Parathyroid adenoma (tissue), 2 donors: ENCODE measurements around the gene JMJD6.

Source experiments
- H2AFZ ChIP-seq: fragments of 300-600 bp; sonication (generic); one replicate; pipeline ENCODE4 v1.7.0; 2017; ENCODE audit warnings: antibody characterized with exemption, mild to moderate bottlenecking
- H3K27ac ChIP-seq: fragments of 300-600 bp; sonication (generic); one replicate; pipeline ENCODE4 v1.7.0; 2017
- H3K27me3 ChIP-seq: fragments of 300-600 bp; sonication (generic); one replicate; pipeline ENCODE4 v1.7.0; 2017; ENCODE audit warnings: low read length; ENCODE audit not compliant: control insufficient read depth, insufficient read depth
- H3K36me3 ChIP-seq: fragments of 300-600 bp; sonication (generic); one replicate; pipeline ENCODE4 v1.7.0; 2017; ENCODE audit warnings: low read length; ENCODE audit not compliant: control insufficient read depth, insufficient read depth
- H3K4me1 ChIP-seq: fragments of 300-600 bp; sonication (generic); one replicate; pipeline ENCODE4 v1.7.0; 2017; ENCODE audit warnings: control low read depth
- H3K4me2 ChIP-seq: fragments of 300-600 bp; sonication (generic); one replicate; pipeline ENCODE4 v1.7.0; 2017; ENCODE audit warnings: low read length
- H3K4me3 ChIP-seq: fragments of 300-600 bp; sonication (generic); one replicate; pipeline ENCODE4 v1.7.0; 2017; ENCODE audit warnings: low read depth, low read length
- H3K79me2 ChIP-seq: fragments of 300-600 bp; sonication (generic); one replicate; pipeline ENCODE4 v1.7.0; 2017; ENCODE audit warnings: control low read depth
- H3K9ac ChIP-seq: fragments of 300-600 bp; sonication (generic); one replicate; pipeline ENCODE4 v1.7.0; 2017; ENCODE audit warnings: mild to moderate bottlenecking
- H3K9me3 ChIP-seq: fragments of 300-600 bp; sonication (generic); one replicate; pipeline ENCODE4 v1.7.0; 2017; ENCODE audit warnings: low read length; ENCODE audit not compliant: control insufficient read depth
- TF ChIP-seq, protein P1 (sequence below): fragments of 300-600 bp; sonication (generic); IDR thresholded peaks from one replicate; pipeline ENCODE4 v1.7.0; 2017; ENCODE audit warnings: antibody characterized with exemption, mild to moderate bottlenecking
- donor health status: primary hyperparathyroidism.

Gene JMJD6

DNA sequence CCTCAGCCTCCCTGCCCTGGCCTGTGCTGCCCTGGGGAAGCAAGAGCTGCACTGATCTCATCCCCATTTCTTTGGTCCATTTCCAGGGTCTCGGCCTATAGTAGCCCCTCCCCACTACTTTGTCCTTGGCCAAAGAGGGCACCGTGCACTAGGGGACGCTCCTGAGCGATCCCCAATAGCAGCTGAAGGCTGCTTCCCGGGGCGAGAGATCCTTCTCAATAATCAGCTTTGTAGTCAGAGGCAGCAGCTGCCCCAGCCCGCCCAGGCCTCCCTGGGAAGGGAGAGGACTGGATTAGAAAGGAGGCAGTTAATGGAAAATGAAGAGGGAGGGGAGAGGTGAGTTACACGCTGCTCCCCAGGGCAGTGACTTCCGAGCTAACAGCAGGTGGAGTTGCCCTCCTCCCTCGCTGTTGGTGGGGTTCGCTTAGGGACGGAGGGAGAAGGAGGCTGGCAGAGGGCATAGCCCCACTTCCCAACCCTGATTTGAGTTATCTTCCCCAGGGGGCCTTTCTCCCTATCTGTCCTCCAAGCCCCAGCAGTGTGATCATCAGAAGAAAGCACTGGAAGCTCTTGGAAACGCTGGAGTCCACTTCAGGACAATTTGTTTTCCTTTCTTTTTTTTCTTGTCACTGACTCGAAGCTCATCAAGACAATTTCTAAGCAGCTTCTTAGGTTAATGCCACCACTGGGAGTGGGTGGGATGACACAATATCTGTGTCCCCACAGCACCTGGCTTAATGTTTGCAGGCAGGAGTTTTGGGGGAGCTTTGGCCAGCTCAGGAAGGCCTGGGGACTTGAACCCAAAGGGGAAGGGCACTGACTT, 18.2 kb downstream of the JMJD6 start:
- peaks cover 12% of the 10 kb centered on the region for H3K4me1 ChIP-seq
- no peak overlapping the region for H3K9ac ChIP-seq
- peak overlapping the region; percentile 69 for H3K27ac ChIP-seq
- H2AFZ ChIP-seq: no peak overlapping the region
- H3K4me3 ChIP-seq: no peak overlapping the region
- H3K9me3 ChIP-seq: no peaks in the 10 kb centered on the region
- H3K36me3 ChIP-seq: no peaks in the 10 kb centered on the region
- H3K27me3 ChIP-seq: no peaks in the 10 kb centered on the region
- H3K4me2 ChIP-seq: peak overlapping the region; percentile 31
- TF ChIP-seq, protein P1, sequence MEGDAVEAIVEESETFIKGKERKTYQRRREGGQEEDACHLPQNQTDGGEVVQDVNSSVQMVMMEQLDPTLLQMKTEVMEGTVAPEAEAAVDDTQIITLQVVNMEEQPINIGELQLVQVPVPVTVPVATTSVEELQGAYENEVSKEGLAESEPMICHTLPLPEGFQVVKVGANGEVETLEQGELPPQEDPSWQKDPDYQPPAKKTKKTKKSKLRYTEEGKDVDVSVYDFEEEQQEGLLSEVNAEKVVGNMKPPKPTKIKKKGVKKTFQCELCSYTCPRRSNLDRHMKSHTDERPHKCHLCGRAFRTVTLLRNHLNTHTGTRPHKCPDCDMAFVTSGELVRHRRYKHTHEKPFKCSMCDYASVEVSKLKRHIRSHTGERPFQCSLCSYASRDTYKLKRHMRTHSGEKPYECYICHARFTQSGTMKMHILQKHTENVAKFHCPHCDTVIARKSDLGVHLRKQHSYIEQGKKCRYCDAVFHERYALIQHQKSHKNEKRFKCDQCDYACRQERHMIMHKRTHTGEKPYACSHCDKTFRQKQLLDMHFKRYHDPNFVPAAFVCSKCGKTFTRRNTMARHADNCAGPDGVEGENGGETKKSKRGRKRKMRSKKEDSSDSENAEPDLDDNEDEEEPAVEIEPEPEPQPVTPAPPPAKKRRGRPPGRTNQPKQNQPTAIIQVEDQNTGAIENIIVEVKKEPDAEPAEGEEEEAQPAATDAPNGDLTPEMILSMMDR: peak; percentile 22
- peaks cover 29% of the 10 kb centered on the region for H3K79me2 ChIP-seq

- no peaks in the 10 kb centered on the region for H3K9me3 ChIP-seq
- no peak overlapping the region for H3K9ac ChIP-seq
- TF ChIP-seq, protein P1: no peak
- no peak overlapping the region for H3K4me2 ChIP-seq
- no peak overlapping the region for H3K27ac ChIP-seq
- no peak overlapping the region for H3K4me3 ChIP-seq
- H2AFZ ChIP-seq: no peak overlapping the region
- peaks cover 15% of the 10 kb centered on the region for H3K4me1 ChIP-seq
- H3K27me3 ChIP-seq: no peaks in the 10 kb centered on the region
- H3K79me2 ChIP-seq: peaks cover 29% of the 10 kb centered on the region
- no peaks in the 10 kb centered on the region for H3K36me3 ChIP-seq
Observed at GRCh38 chr17:76706817-76707216, 19.6 kb downstream of the JMJD6 start.

DNA sequence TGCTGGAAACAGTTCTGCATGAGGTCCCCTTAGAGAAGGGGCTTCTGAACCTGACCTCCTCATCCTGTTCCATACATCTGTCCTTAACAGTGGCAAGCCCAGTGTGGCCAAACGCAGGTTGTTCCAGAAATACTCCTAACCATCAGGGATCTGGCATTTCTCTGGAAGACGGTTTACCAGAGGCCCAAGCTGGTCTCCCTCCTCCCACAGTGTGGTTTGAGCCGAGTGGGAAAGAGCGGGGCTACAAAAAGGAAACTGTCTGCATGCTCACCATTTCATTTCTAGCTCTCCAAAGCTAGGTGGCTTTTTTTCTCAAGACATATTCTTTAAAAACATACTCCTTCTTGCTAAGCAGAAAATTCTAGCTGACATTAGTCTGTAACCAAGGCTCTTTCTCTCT, 21.6 kb downstream of the JMJD6 start:
- H3K27me3 ChIP-seq: no peaks in the 10 kb centered on the region
- no peak overlapping the region for H3K4me2 ChIP-seq
- no peak overlapping the region for H3K27ac ChIP-seq
- H3K4me3 ChIP-seq: no peak overlapping the region
- TF ChIP-seq, protein P1: no peak
- H3K9me3 ChIP-seq: no peaks in the 10 kb centered on the region
- peaks cover 26% of the 10 kb centered on the region for H3K79me2 ChIP-seq
- H3K36me3 ChIP-seq: no peaks in the 10 kb centered on the region
- no peak overlapping the region for H3K9ac ChIP-seq
- H3K4me1 ChIP-seq: peaks cover 28% of the 10 kb centered on the region
- H2AFZ ChIP-seq: no peak overlapping the region

DNA sequence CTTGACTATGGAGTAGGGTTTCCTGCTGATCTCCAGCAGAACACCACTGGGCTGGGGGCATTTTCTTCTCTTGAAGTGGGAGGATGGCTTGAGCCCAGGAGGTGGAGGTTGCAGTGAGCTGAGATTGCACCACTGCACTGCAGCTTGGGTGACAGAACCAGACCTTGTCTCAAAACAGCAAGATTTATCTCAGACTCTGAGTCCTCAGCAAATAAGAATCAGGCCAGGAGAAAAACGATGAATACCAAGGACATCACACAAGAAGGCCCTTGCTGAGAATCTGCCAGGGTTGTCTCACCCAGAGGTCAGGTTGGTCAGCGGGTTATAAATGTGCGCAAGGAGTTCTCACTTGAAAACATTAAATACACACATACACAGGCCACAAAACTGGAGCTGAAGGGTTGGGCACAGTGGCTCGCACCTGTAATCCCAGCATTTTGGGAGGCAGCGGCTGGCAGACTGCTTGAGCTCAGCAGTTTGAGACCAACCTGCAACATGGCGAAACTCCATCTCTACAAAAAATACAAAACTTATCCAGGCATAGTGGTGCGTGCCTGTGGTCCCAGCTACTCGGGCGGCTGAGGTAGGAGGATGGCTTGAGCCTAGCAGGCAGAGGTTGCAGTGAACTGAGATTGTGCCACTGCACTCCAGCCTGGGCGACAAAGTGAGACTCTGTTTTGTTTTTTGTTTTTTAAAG, 23.3 kb downstream of the JMJD6 start:
- Histone ChIP-seq H3K9me3 (no peaks in the 10 kb centered on the region), H3K27ac (peak overlapping the region; percentile 62), H3K36me3 (no peaks in the 10 kb centered on the region), H3K9ac (no peak overlapping the region), H3K79me2 (peaks cover 18% of the 10 kb centered on the region), H3K27me3 (no peaks in the 10 kb centered on the region), H3K4me3 (no peak overlapping the region), H3K4me2 (no peak overlapping the region), H3K4me1 (peaks cover 38% of the 10 kb centered on the region), H2AFZ (no peak overlapping the region)
- TF ChIP-seq, protein P1: no peak
